Measurements from ENCODE around the gene KLHL5.

DNA sequence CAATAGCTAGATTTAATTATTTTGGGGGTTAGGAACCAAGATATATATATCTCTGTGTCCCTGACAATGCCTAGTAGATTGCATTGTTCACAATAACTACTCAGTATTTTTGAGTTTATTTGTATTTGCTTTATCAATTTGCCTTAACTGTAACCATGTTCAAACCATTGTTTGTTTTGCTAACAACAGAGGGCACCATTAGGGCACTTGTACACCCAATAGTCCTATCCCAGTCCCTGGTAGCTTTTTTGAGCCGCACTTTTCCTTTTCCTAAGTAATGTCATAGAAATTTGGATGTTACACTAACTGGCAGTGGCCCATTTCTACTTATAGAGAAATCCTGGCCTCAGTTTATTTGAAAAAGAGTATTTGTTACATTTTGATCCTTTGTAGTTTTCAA is 575 bp upstream of the KLHL5 start:
- TF ChIP-seq, protein P1, sequence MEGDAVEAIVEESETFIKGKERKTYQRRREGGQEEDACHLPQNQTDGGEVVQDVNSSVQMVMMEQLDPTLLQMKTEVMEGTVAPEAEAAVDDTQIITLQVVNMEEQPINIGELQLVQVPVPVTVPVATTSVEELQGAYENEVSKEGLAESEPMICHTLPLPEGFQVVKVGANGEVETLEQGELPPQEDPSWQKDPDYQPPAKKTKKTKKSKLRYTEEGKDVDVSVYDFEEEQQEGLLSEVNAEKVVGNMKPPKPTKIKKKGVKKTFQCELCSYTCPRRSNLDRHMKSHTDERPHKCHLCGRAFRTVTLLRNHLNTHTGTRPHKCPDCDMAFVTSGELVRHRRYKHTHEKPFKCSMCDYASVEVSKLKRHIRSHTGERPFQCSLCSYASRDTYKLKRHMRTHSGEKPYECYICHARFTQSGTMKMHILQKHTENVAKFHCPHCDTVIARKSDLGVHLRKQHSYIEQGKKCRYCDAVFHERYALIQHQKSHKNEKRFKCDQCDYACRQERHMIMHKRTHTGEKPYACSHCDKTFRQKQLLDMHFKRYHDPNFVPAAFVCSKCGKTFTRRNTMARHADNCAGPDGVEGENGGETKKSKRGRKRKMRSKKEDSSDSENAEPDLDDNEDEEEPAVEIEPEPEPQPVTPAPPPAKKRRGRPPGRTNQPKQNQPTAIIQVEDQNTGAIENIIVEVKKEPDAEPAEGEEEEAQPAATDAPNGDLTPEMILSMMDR (IDR thresholded peaks at IDR 0.05; ENCODE audit: poor library complexity, severe bottlenecking), result no peak
- no peak for TF ChIP-seq REST (IDR thresholded peaks at IDR 0.05; ENCODE audit: borderline replicate concordance)
- TF ChIP-seq POLR2AphosphoS5 (IDR thresholded peaks at IDR 0.05), result no peak
- no peak for TF ChIP-seq EZH2 (IDR thresholded peaks at IDR 0.05; ENCODE audit: borderline replicate concordance, insufficient read depth, low read length, poor library complexity, severe bottlenecking)
- TF ChIP-seq EP300 (conservative IDR thresholded peaks at IDR 0.05; ENCODE audit: poor library complexity, severe bottlenecking), result no peak
- no peak for TF ChIP-seq RAD21 (conservative IDR thresholded peaks at IDR 0.05)

Data from neural cell (in vitro differentiated cells).